IPS-18c (cell line): ENCODE measurements around the gene NPAT.
"Not testable (repeated sequence)": the region's sequence is repeated elsewhere in the genome, so short reads cannot be mapped to it uniquely, and the experiment has no call there.

Source experiments
- H3K4me3 ChIP-seq: 2 replicates; pipeline ENCODE4 v1.7.0; 2013; ENCODE audit warnings: low read depth, mild to moderate bottlenecking, low read length, moderate library complexity; ENCODE audit not compliant: insufficient read depth
- H3K9me3 ChIP-seq: one replicate; pipeline ENCODE4 v1.6.1; 2013; ENCODE audit warnings: mild to moderate bottlenecking, low read length, moderate library complexity; ENCODE audit not compliant: control insufficient read depth, insufficient read depth

Gene NPAT

DNA sequence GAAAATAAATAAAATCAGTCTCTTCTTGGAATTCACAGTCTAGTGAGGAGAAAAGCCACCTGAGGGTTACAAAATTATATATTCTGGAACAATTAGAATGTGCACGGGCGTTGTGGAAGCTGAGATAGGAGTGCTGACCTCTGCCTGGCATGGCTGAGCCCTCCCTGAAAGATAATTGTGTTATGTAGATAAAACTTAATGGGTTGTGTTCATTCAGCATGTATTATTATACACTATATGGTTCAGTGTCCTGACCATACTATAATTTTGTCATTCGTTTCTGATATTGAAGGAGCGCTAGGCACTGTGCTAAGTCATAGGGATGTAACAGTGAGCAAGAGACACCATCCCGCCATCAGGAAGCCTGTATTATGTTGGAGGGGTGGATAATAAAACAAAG, 97.3 kb downstream of the NPAT start:
- Histone ChIP-seq H3K9me3 (no peaks in the 10 kb centered on the region), H3K4me3 (no peak overlapping the region)

DNA sequence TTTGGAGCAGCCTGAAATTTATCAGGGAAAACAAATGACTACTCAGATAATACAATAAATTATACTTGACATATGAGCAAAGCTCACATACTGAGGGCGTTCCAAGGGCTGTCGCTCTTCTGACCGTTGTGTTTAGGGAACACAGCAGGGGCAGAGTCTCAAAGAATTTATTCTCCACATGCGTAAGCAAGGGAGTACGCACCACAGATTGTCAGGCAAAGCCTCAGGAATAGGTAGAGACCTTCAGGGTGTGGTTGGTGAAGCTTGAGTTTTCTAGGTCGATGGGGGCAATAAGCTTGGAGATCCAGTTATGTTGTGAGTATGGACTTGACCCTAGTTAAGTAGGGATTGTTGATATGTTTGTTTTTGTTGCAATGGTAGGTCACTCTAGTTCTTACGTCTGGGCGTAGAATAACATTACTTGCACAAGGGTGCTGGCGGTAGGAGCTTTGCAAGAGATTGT, 100.2 kb downstream of the NPAT start:
- H3K9me3 ChIP-seq: no peaks in the 10 kb centered on the region
- H3K4me3 ChIP-seq: peak overlapping the region; percentile 87

DNA sequence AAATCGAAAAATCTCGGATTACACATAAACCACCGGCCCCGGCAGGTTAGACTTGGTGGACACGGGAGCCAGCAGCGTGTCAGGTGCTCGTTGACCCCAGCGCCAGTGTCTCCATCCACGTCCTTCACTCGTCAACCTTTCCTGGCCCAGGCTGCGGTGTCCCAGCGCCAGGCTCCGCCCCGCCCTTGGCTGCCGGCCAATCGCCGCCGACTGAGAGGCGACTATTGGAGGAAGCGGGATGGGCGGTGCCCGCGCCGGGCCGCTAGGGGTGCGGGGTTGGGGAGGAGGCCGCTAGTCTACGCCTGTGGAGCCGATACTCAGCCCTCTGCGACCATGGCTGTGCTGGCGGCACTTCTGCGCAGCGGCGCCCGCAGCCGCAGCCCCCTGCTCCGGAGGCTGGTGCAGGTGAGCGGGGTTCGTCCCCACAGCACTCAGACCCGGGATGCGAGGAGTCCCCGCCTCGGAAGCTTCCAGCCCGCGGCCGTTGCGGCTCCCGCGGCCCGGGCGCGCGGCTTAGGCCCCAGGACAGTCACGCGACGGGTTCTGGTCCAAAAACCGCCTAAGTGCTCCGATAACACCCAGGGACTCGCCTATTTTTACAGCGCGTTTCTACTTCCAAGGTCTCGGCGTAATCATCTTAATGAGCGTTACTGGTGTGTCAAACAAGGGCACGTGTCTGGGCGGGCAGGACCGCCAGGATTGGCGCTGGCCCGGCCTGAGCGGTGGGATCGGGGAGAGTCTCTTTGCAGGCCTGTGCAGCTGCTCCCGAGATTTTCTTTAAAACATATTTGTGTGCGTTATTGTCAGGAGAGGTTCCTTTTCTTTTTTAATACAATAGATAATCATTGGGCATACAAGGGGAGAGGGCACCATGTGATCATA, 100.9 kb downstream of the NPAT start, which contains the start of gene ACAT1:
Gene ACAT1 (plus strand): TSS at position 294 of the 882 bp plus-strand sequence. CDS start 40 bp downstream, at position 334.
- Histone ChIP-seq H3K9me3 (no peaks in the 10 kb centered on the region), H3K4me3 (peak within 1 kb of the TSS; percentile 87)

DNA sequence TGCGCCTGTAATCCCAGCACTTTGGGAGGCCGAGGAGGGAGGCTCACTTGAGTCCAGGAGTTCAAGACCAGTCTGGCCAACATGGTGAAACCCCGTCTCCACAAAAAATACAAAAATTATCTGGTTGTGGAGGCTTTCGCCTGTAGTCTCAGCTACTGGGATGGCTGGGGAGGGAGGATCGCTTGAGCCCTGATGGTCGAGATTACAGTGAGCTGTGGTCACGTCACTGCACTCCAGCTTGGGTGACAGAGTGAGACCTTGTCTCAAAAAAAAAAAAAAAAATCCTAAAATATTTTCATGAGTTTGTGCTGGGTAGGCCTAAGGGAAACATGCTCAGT, 101.5 kb downstream of the NPAT start:
- not testable (repeated sequence) for H3K9me3 ChIP-seq
- peak overlapping the region; percentile 87 for H3K4me3 ChIP-seq

DNA sequence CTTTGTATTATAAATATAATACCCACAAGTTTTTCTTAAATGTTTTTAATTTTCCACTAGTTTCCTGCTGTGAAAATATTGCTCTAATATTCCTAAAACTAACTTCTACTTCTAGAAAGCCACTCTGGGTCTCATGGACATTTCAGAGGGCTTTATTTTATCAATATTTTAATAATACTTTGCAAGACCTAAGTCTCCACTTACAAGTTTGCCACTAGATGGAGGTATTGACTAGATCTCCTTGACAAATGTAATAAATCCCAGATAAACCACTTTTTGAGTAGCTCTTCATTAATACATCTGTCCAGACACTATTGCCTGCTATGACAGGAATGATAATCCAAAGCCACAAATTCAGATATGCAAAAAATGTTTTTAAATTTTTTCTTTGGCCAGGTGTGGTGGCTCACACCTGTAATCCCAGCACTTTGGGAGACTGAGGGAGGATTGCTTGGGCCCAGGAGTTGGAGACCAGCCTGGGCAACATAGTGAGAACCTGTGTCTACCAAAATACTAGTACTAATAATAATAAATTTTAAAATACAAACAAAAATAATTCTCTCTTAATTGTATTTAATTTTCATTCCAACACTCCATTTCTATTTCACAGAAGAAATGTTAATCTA, 104.6 kb downstream of the NPAT start:
- Histone ChIP-seq H3K9me3 (no peaks in the 10 kb centered on the region), H3K4me3 (no peak overlapping the region)

DNA sequence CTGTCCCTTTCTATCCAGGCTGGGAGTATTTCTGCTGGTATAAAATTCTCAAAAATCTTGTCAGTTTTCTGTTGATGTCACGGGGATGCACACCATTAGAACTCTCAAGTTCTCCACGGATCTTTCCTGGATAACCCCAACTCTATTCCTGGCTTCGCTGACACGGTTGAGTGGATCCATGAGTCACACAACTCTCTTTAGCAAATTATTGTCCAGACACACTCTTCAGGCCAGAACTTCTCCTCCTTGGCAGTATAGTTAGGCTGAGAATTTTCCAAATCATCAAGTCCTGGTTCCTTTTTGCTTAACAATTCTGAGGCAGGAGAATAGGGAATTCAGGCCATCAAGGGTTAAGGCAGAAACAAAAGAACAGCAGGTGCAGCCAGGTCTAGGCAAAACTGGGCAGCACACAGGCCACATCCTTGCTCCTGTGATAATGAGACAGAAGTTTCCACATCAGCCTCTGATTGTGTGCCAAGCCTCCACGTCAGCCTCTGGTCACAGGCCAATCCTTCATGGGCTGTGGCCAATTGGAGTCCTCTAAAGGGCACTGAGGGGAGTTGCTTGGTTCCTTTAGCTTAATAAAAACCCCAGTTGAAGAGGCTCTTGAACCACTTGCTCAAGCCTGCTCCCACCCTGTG, 106.8 kb downstream of the NPAT start:
- Histone ChIP-seq H3K9me3 (no peaks in the 10 kb centered on the region), H3K4me3 (no peak overlapping the region)

DNA sequence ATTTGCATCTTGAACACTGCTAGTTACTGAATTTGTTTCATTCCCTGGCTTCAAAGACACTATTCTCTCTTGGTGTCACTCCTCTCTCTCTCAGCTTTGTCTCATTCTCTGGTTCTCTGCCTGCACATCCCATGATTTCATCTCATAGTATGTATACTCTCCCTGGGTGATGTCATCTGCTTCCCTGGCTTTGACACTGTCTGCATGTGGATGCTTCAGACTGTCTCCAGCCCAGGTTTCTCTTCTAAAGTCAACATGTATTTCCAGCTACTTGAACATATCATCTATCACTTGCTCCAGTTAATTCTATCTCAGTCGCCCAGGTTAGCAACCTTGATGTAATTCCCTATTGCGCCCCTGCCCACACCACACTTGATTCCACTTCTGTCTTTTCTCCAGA, 110.4 kb downstream of the NPAT start:
- Histone ChIP-seq H3K9me3 (no peaks in the 10 kb centered on the region), H3K4me3 (no peak overlapping the region)

DNA sequence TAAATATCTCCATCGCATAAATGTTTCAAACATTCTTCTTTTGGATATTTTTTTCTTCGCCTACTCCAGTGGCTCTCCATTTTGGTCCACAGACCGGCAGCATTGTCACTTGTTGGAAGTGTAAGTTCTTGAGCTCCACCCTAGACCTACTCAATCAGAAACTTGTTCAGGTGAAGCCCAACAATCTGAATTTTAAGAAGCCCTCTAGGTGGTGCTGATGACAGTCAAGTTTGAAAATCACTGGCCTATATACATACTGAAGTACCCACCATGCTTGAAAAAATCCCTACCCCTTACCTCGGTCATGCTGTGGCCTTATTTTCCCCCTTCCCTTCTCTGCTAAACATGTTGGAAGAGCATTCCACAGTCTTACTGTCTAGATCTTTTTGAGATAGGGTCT, 111.3 kb downstream of the NPAT start:
- H3K4me3 ChIP-seq: no peak overlapping the region; the same call in 1 of the 2 replicates
- no peaks in the 10 kb centered on the region for H3K9me3 ChIP-seq
